SIG-M5 treated with dmso at 0.1 percent for 504 hours (cell line): Measurements from ENCODE around the gene NAPB.

Source experiments
- DNase-seq: peaks from one replicate; lab custom pipeline; 2025; ENCODE audit not compliant: unreplicated experiment; lab: John Stamatoyannopoulos, UW

NAPB gene

GRCh38 chr20:23438661-23439060, 17.4 kb upstream of the NAPB start:
- DNase-seq: no peak

GRCh38 chr20:23437126-23437899, 16.0 kb upstream of the NAPB start:
- no peak for DNase-seq

GRCh38 chr20:23436681-23437080, 15.4 kb upstream of the NAPB start:
- no peak for DNase-seq

GRCh38 chr20:23435626-23436539, 14.6 kb upstream of the NAPB start:
- DNase-seq: no peak

GRCh38 chr20:23434521-23435313, 13.4 kb upstream of the NAPB start:
- no peak for DNase-seq

- DNase-seq: no peak
Observed at GRCh38 chr20:23433628-23434027, 12.3 kb upstream of the NAPB start.

GRCh38 chr20:23425129-23425528, 3.8 kb upstream of the NAPB start:
- DNase-seq: no peak

GRCh38 chr20:23419995-23420901, 1.0 kb downstream of the NAPB start:
- DNase-seq: peak; percentile 67

GRCh38 chr20:23419657-23419994, 1.7 kb downstream of the NAPB start:
- no peak for DNase-seq

GRCh38 chr20:23417861-23418260, 3.4 kb downstream of the NAPB start:
- DNase-seq: no peak

- no peak for DNase-seq
Observed at GRCh38 chr20:23415959-23416583, 5.2 kb downstream of the NAPB start.

GRCh38 chr20:23415555-23415954, 5.7 kb downstream of the NAPB start:
- no peak for DNase-seq

GRCh38 chr20:23414526-23415188, 6.6 kb downstream of the NAPB start:
- no peak for DNase-seq

- no peak for DNase-seq
Observed at GRCh38 chr20:23413862-23414422, 7.3 kb downstream of the NAPB start.

GRCh38 chr20:23412026-23412425, 9.3 kb downstream of the NAPB start:
- DNase-seq: peak; percentile 9

- DNase-seq: no peak
Observed at GRCh38 chr20:23410916-23411695, 10.2 kb downstream of the NAPB start.

- no peak for DNase-seq
Observed at GRCh38 chr20:23409800-23410199, 11.5 kb downstream of the NAPB start.

GRCh38 chr20:23408957-23409356, 12.3 kb downstream of the NAPB start:
- no peak for DNase-seq
